HG03064 (cell line): Measurements from ENCODE around the gene PKD2L2.
"Not testable (repeated sequence)": the region's sequence is repeated elsewhere in the genome, so short reads cannot be mapped to it uniquely, and the experiment has no call there.

Experiments
- ATAC-seq: cut with Tn5 transposase; IDR thresholded peaks from one replicate; pipeline ENCODE4 v1.9.1; 2021; ENCODE audit warnings: low read depth; ENCODE audit not compliant: unreplicated experiment

The PKD2L2 gene

GRCh38 chr5:137887831-137888230 lies 1.4 kb upstream of the PKD2L2 start:
- no peak for ATAC-seq

DNA sequence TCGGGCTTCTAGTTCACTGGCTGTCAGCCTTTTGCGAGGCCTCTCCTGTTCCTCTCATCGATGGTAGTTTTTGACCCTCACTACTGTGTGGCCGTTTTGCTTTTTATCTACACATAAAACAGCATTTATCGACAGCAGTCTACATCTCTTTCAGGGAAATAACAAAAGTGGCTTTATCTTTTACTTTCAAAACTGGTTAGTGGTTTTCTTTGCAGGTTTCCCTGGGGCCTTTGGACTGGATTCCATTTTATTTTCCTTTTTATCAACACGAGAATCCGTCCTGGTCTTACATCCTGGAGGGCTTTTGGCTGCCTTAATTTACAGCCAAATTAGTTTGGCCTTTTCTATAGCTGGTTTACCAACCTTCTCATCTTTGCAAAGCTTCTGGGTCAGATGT lies 793 bp upstream of the PKD2L2 start:
- ATAC-seq, result no peak

DNA sequence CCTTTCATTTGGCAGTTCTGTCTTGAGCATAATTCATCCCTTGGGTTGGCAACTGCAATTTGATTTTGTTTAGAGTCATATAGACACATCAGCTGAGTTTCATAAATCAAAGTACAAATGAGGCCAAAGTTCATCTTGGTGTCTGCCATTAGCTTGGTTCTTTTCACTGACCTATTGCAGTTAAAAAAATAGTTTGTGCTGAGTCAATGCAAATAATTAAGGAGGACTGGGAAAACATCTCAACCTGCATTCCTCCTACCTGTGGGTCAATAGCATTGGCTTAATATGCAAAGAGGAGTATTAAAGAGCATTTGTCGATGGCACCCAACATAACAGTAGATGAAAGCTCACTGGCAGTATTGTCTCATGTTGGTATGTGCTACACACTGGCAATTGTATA lies 1.6 kb downstream of the PKD2L2 start:
- no peak for ATAC-seq

- ATAC-seq, result no peak
Observed at GRCh38 chr5:137891849-137892248, 2.6 kb downstream of the PKD2L2 start.

- ATAC-seq, result no peak
Observed at GRCh38 chr5:137894586-137894985, 5.3 kb downstream of the PKD2L2 start.

GRCh38 chr5:137896560-137896959 lies 7.3 kb downstream of the PKD2L2 start:
- ATAC-seq, result no peak

GRCh38 chr5:137899493-137899892 lies 10.2 kb downstream of the PKD2L2 start:
- ATAC-seq, result no peak

GRCh38 chr5:137901011-137901817 lies 12.0 kb downstream of the PKD2L2 start:
- no peak for ATAC-seq

DNA sequence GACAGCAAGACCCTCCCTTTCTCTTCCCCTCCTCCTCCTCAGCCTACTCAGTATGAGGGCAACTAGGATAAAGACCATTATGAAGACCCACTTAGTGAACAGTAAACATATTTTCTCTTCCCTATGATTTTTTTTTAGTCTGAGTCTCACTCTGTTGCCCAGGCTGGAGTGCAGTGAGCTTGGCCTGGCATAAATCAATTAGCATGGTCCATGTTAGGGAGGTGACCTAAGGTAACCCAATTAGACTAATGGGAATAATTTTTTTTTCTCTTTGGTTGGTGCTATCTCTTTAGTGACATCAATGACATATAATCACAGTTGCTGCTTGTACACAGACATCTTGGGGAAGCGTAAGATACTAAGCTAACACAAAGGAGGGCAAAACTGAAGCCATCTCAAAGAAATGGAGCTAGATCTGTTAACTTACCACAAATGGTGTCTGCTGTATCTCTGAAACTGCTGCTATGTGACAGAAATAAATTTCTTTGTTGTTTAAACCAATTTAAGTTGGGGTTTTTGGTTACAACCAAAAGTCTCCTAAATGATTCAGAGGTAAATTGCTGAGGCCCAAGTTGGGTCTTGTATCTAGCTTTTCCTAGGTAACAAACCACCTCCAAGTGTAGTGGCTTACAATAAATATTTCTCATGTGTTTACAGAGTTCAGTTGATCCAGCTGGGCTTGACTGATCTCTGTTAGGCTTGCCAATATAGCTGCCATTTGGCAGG lies 13.3 kb downstream of the PKD2L2 start:
- no peak for ATAC-seq

DNA sequence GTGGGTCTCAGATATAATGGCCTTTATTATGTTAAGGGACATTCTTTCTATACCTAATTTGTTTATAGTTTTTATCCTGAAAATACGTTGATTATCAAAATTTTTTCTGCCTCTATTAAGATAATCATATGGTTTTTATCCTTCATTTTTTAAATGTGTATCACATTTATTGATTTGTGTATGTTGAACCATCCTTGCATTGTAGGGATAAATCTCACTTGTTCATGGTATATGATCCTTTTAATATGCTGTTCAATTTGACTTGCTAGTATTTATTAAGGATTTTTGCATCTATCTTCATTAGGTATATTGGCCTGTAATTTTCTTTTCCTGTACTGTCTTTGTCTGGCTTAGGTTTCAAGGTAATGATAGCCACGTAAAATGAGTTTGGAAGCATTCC lies 25.5 kb downstream of the PKD2L2 start:
- ATAC-seq, result no peak

DNA sequence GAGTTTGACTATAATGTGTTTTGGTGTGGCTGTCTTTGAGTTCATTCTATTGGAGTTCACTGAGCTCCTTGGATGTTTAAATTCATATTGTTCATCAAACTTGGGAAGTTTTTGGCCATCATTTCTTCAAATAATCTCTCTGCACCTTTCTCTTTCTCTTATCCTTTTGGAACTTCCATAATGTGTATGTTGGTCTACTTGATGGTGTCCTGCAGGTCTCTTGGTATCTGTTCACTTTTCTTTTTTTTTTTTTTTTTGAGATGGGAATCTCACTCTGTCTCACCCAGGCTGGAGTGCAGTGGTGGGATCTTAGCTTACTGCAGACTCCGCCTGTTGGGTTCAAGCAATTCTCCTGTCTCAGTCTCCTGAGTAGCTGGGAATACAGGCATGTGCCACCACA lies 27.7 kb downstream of the PKD2L2 start:
- ATAC-seq, result no peak

DNA sequence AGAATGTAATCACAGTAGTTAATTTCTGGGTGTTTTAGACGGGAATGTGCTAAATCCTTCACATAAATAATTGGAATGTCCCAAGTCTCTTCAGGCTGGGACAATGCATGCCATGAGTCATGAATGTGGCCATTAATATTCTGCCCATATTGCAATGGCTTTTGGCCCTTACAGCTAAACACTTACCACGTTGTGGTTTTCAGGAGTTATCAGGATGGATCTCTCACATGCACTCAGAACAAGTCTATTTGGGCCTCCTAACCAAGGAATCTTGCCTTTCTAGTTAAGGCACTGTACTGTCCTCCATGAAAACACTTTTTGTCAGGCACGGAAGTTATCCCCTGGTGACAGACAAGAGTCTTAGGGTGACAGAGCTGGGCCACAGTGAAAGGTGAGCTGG lies 32.7 kb downstream of the PKD2L2 start:
- no peak for ATAC-seq

GRCh38 chr5:137923856-137924255 lies 34.6 kb downstream of the PKD2L2 start:
- no peak for ATAC-seq

DNA sequence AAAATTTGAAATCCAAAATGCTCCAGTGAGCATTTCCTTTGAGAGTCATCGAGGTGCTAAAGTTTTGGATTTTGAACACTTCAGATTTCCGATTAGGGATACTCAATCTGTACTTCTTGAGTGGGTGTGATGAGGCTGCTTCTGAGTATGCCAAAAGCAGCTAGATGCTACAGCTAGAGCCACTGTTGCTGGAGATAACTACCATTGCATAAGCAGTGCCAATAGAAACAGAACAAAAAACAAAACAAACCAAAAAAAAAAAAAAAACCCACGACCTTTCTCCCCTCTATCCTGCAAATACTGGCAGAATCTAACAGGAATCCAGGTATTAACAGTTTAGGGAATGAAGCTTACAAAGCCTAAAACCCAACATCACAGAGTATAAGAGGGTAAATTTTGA lies 43.5 kb downstream of the PKD2L2 start:
- ATAC-seq, result no peak

- ATAC-seq, result no peak
Observed at GRCh38 chr5:137933491-137933911, 44.2 kb downstream of the PKD2L2 start.

DNA sequence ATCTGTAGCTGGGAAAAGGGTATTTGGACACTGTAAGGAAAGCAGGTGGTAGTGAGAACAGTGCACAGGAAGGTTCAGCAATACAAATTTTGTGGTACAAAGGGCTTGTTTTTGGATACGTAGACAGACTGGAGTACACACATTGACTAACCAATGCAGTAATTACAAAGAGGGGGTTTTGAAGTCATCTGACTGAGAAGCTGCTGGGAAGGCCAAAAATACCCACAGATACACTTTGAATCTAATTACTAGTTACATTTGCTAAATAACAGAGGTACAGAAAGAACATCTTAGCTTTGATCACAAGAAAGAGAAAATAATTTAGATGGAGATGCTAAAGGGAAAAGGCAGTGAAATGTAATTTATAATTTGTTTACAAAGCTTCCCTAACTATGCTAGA lies 45.9 kb downstream of the PKD2L2 start:
- ATAC-seq, result no peak

DNA sequence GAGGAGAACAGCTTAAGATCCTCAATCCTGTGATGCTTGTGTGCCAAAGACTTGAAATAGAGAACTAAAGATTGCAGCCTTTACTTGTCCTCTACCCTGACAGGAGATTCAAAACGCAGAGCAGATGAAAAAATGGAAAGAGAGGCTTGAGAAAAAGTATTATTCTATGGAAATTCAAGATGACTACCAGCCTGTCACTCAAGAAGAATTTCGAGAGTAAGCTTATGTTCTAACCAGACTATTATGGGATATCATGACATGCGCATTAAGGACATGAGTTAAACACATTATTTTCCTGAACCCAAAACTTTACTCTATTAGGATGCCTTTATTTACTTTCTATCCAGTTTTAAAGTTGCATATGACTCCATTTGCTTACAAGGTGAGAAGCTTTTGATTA lies 46.4 kb downstream of the PKD2L2 start:
- ATAC-seq, result no peak

- ATAC-seq, result no peak
Observed at GRCh38 chr5:137937994-137938750, 48.9 kb downstream of the PKD2L2 start.

DNA sequence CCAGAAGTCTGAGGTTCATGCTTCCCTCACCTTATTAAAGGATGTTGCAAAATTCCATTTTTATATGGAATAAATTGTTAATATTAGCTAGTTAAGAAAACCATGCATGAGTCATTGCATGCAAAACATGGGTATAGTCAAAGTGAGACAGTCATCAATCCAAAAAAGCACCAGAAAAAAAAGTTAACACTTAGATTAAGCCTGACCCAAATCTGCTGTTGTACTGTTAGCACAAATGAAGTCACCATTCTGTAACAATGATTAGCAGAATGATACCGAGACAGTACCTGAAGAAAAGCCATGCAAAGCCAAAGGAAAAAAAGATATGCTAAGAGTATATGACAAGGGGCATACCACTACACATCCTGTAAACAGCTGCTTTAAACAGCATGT lies 49.5 kb downstream of the PKD2L2 start:
- no peak for ATAC-seq

- ATAC-seq, result no peak
Observed at GRCh38 chr5:137939331-137939730, 50.1 kb downstream of the PKD2L2 start.

DNA sequence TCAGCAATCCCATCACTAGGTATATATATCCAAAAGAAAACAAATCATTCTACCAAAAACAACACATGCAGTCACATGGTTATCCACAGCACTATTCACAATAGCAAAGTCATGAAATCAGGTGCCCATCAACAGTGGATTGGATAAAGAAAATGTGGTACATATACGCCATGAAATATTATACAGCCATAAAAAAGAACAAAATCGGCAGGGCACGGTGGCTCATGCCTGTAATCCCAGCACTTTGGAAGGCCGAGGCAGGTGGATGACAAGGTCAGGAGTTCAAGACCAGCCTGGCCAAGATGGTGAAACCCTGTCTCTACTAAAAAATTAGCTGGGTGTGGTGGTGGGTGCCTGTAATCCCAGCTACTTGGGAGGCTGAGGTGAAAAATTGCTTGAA lies 55.0 kb downstream of the PKD2L2 start:
- not testable (repeated sequence) for ATAC-seq
